Mucosa of descending colon (tissue), 3 donors: ENCODE data around the gene CFH. TPM values are rescaled to one million over a fixed set of nuclear protein-coding genes. Genes with fewer than 3 reads are reported as not detected.
"Not testable (repeated sequence)": the region's sequence is repeated elsewhere in the genome, so short reads cannot be mapped to it uniquely, and the experiment has no call there.

Experiments
- ATAC-seq: fragments of 200-7000 bp; cut with Tn5 transposase; one replicate; pipeline ENCODE4 v1.9.1; 2020; ENCODE audit warnings: mild to moderate bottlenecking, moderate library complexity
- DNase-seq, 3 donors: peaks; one replicate each; pipeline ENCODE4 v3.0.0-alpha.2; 2020
- H3K36me3 ChIP-seq: fragments of 200-600 bp; one replicate; pipeline ENCODE4 v1.8.0; 2021; ENCODE audit warnings: low read depth, mild to moderate bottlenecking
- H3K4me1 ChIP-seq: fragments of 200-600 bp; one replicate; pipeline ENCODE4 v1.8.0; 2021; ENCODE audit warnings: low read depth, mild to moderate bottlenecking
- H3K4me3 ChIP-seq: fragments of 200-600 bp; one replicate; pipeline ENCODE4 v1.8.0; 2021; ENCODE audit warnings: mild to moderate bottlenecking
- H3K9me3 ChIP-seq: fragments of 200-600 bp; one replicate; pipeline ENCODE4 v1.8.0; 2021; ENCODE audit warnings: mild to moderate bottlenecking
- CTCF ChIP-seq: fragments of 200-600 bp; IDR thresholded peaks from one replicate; pipeline ENCODE4 v1.8.0; 2022; ENCODE audit warnings: antibody characterized with exemption, mild to moderate bottlenecking
- intact Hi-C, 2 donors: fragments of 100-400 bp; cut with DNase I in 1 of 2; cut with micrococcal nuclease in 1 of 2; formaldehyde crosslinking; loops; one replicate each; pipeline versions ENCODE4 v1.11.0 to v1.11.1; 2022; cut with DNase I, micrococcal nuclease
- total RNA-seq, 3 donors: library from RNA; stranded (reverse); fragmentation: NEBNext Ultra II Directional in 2 of 3; extraction: Animal tissue kit (Norgen Biotek cat#: 25700) in 2 of 3; gene quantifications; one replicate each; pipeline versions ENCODE4 v1.2.1 to v1.2.4, GENCODE V29; 2021 to 2023
- donor health status: DM: no; HTN: no; CAD: no; lungs with moderate emphysema.
- donor health status: DM: no; HTN: no; CAD: no.
- donor health status: DM: no; HTN: yes; CAD: no.

The CFH gene
- total RNA-seq, 3 donors from 2014 or later = 12.7 to 37.0 (median 24.5) TPM

GRCh38 chr1:196774603-196775002 lies 122.8 kb downstream of the CFH start, which contains the start of gene CFHR3:
Gene CFHR3, plus strand, starts transcription at chr1:196774840. Its CDS starts 47 bp downstream, at chr1:196774887.
- Histone ChIP-seq H3K9me3 (no peaks in the 10 kb centered on the region), H3K4me3 (no peak within 1 kb of the TSS), H3K4me1 (no peaks in the 10 kb centered on the region), H3K36me3 (no peaks in the 10 kb centered on the region)
- ATAC-seq = no peak
- TF ChIP-seq CTCF = no peak
- intact Hi-C loops = no loop called here
- DNase-seq = no peak

DNA sequence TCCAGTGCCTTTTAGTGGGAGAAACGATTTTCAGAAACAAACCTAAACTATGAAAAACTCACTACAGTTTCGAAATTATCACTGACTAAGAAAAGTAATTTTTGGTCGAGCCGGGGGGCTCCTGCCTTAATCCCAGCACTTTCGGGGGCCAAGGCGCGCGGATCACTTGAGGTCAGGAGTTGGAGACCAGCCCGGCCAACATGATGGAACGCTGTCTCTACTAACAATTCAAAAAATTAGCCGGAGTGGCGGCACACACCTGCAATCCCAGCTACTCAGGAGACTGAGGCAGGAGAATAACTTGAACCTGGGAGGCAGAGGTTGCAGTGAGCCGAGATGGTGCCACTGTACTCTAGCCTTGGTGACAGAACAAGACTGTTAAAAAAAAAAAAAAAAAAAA lies 125.8 kb downstream of the CFH start:
- H3K4me3 ChIP-seq = no peak overlapping the region
- intact Hi-C loops = no loop called here
- DNase-seq (no peak), ATAC-seq (no peak)
- no peaks in the 10 kb centered on the region for H3K4me1 ChIP-seq
- no peaks in the 10 kb centered on the region for H3K9me3 ChIP-seq
- no peaks in the 10 kb centered on the region for H3K36me3 ChIP-seq
- TF ChIP-seq CTCF = no peak

DNA sequence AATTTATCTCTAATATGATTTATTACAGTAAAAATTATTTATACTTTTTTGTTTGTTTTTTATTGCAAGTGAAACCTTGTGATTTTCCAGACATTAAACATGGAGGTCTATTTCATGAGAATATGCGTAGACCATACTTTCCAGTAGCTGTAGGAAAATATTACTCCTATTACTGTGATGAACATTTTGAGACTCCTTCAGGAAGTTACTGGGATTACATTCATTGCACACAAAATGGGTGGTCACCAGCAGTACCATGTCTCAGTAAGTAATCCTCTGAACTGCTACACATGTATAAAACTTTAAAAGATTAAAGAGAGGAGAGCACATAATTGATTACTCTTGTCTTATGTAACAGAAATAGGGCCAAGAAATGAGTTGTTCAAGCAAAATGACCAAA lies 127.2 kb downstream of the CFH start:
- TF ChIP-seq CTCF = no peak
- Histone ChIP-seq H3K36me3 (no peaks in the 10 kb centered on the region), H3K9me3 (no peaks in the 10 kb centered on the region), H3K4me3 (no peak overlapping the region), H3K4me1 (no peaks in the 10 kb centered on the region)
- no peak for DNase-seq
- intact Hi-C loops = no loop called here
- ATAC-seq = no peak

GRCh38 chr1:196791252-196791651 lies 139.4 kb downstream of the CFH start:
- H3K4me3 ChIP-seq, H3K36me3 ChIP-seq, intact Hi-C loops, DNase-seq, ATAC-seq, H3K9me3 ChIP-seq, H3K4me1 ChIP-seq: not testable (repeated sequence)

GRCh38 chr1:196794103-196794502 lies 142.3 kb downstream of the CFH start:
- H3K4me3 ChIP-seq, H3K4me1 ChIP-seq, intact Hi-C loops, DNase-seq, H3K36me3 ChIP-seq, H3K9me3 ChIP-seq, ATAC-seq: not testable (repeated sequence)

Other genes with a start within 250 kb of the CFH start
- 1 to 10 TPM in 1 of 3 donors, under 1 TPM in 2; 0.49 to 2.3 (median 0.60) TPM for gene KCNT2, start 43.6 kb upstream of the CFH start, total RNA-seq
- not detected for gene CFHR3, start 122.8 kb downstream of the CFH start, total RNA-seq
- under 1 TPM in 2 of 3 donors, not detected in 1; 0.28 to 0.43 TPM for gene CFHR1, start 167.7 kb downstream of the CFH start, total RNA-seq
- not detected for gene CFHR4, start 236.0 kb downstream of the CFH start, total RNA-seq